IMR-90 (cell line): Measurements from ENCODE around the gene ARL5C. TPM values are rescaled to one million over a fixed set of nuclear protein-coding genes. Genes with fewer than 3 reads are reported as not detected.
A peak's percentile ranks its signal among the peaks of the same experiment; 100 is the strongest.

Experiments
- ATAC-seq: fragments of 200-7000 bp; cut with Tn5 transposase; 2 replicates; pipeline ENCODE4 v1.9.1; 2020; ENCODE audit warnings: low read depth, mild to moderate bottlenecking, moderate library complexity
- BruUV-seq: library from RNA; stranded (reverse); fragments of 400-500 nt; replicated peaks from 2 replicates; lab custom pipeline; 2021; lab: Mats Ljungman, UMichigan
- CTCF ChIA-PET: fragments of 300-600 bp; formaldehyde crosslinking; extraction: SDS; loops from one replicate; lab custom pipeline; 2021; ENCODE audit warnings: antibody characterized with exemption; lab: Yijun Ruan, JAX
- POLR2A ChIA-PET: fragments of 300-600 bp; sonication (Branson Sonifier 250); formaldehyde crosslinking; loops from one replicate; lab custom pipeline; 2022; ENCODE audit warnings: antibody characterized with exemption; ENCODE audit not compliant: unreplicated experiment; lab: Charles Lee
- DNase-seq: peaks from one replicate; pipeline ENCODE4 v3.0.0; 2013
- H2AFZ ChIP-seq: replicated peaks from 2 replicates; pipeline ENCODE3; 2013; ENCODE audit warnings: low read length, mild to moderate bottlenecking; ENCODE audit not compliant: poor library complexity
- H2AK5ac ChIP-seq: 2 replicates; pipeline ENCODE4 v1.6.1; 2013; ENCODE audit warnings: low read depth, low read length, inconsistent platforms
- H2AK9ac ChIP-seq: replicated peaks from 2 replicates; pipeline ENCODE3; 2013; ENCODE audit warnings: mild to moderate bottlenecking, low read depth, low read length, moderate library complexity; ENCODE audit not compliant: poor library complexity
- H2BK120ac ChIP-seq: 2 replicates; pipeline ENCODE4 v1.6.1; 2013; ENCODE audit warnings: low read depth, low read length, inconsistent platforms
- H2BK15ac ChIP-seq: 3 replicates; pipeline ENCODE4 v1.6.1; 2013; ENCODE audit warnings: low read depth, low read length, inconsistent platforms
- H2BK20ac ChIP-seq: 2 replicates; pipeline ENCODE4 v1.6.1; 2013; ENCODE audit warnings: low read depth, mild to moderate bottlenecking, inconsistent platforms, low read length, moderate library complexity
- H2BK5ac ChIP-seq: 2 replicates; pipeline ENCODE4 v1.6.1; 2013; ENCODE audit warnings: mild to moderate bottlenecking, low read depth, low read length, inconsistent platforms; ENCODE audit not compliant: poor library complexity, severe bottlenecking
- H3K14ac ChIP-seq: replicated peaks from 2 replicates; pipeline ENCODE4 v1.6.1; 2013; ENCODE audit warnings: low read depth, low read length, inconsistent platforms
- H3K18ac ChIP-seq: 2 replicates; pipeline ENCODE4 v1.6.1; 2013; ENCODE audit warnings: low read depth, low read length, control low read depth
- H3K23ac ChIP-seq: 2 replicates; pipeline ENCODE4 v1.6.1; 2013; ENCODE audit warnings: low read depth, low read length, inconsistent platforms
- H3K27ac ChIP-seq: 2 replicates; pipeline ENCODE4 v1.5.1; 2013; ENCODE audit warnings: mild to moderate bottlenecking, control low read depth, low read length; ENCODE audit not compliant: insufficient read depth
- H3K27me3 ChIP-seq: 2 replicates; pipeline ENCODE4 v1.6.1; 2013; ENCODE audit warnings: low read length; ENCODE audit not compliant: control insufficient read depth, insufficient read depth
- H3K36me3 ChIP-seq: 2 replicates; pipeline ENCODE4 v1.6.1; 2013; ENCODE audit warnings: low read length, mixed read lengths; ENCODE audit not compliant: control insufficient read depth, insufficient read depth
- H3K4ac ChIP-seq: 2 replicates; pipeline ENCODE4 v1.6.1; 2013; ENCODE audit warnings: low read depth, low read length, inconsistent platforms
- H3K4me1 ChIP-seq: 2 replicates; pipeline ENCODE4 v1.6.1; 2013; ENCODE audit warnings: low read length, mixed read lengths; ENCODE audit not compliant: control insufficient read depth, insufficient read depth
- H3K4me2 ChIP-seq: 2 replicates; pipeline ENCODE4 v1.6.1; 2013; ENCODE audit warnings: low read depth, mild to moderate bottlenecking, control low read depth, low read length, moderate library complexity
- H3K4me3 ChIP-seq: 2 replicates; pipeline ENCODE4 v1.5.1; 2013; ENCODE audit warnings: low read depth, mild to moderate bottlenecking, control low read depth, low read length, moderate library complexity; ENCODE audit not compliant: insufficient read depth
- H3K56ac ChIP-seq: 2 replicates; pipeline ENCODE4 v1.6.1; 2013; ENCODE audit warnings: low read length, inconsistent platforms; ENCODE audit not compliant: insufficient read depth; ENCODE audit errors: extremely low read depth
- H3K79me1 ChIP-seq, 2 experiments: 2 replicates each; pipeline ENCODE4 v1.6.1; 2013; ENCODE audit warnings: low read length in 2 of 2, inconsistent platforms in 1 of 2, low read depth in 1 of 2
- H3K9ac ChIP-seq: 2 replicates; pipeline ENCODE4 v1.6.1; 2013; ENCODE audit warnings: low read depth, low read length, control low read depth
- H3K9me1 ChIP-seq: 2 replicates; pipeline ENCODE4 v1.6.1; 2013; ENCODE audit warnings: low read length, inconsistent platforms; ENCODE audit not compliant: insufficient read depth
- H3K9me3 ChIP-seq: 2 replicates; pipeline ENCODE4 v1.6.1; 2013; ENCODE audit warnings: low read length; ENCODE audit not compliant: control insufficient read depth, insufficient read depth
- H4K20me1 ChIP-seq: 2 replicates; pipeline ENCODE4 v1.6.1; 2013; ENCODE audit warnings: low read length, inconsistent platforms; ENCODE audit not compliant: insufficient read depth
- H4K5ac ChIP-seq: 2 replicates; pipeline ENCODE4 v1.6.1; 2013; ENCODE audit warnings: mild to moderate bottlenecking, low read depth, low read length, control low read depth
- H4K8ac ChIP-seq, 2 experiments: 2 replicates each; pipeline ENCODE4 v1.6.1; 2013; ENCODE audit warnings: low read depth in 2 of 2, low read length in 2 of 2, control low read depth in 1 of 2, inconsistent platforms in 1 of 2
- H4K91ac ChIP-seq: 2 replicates; pipeline ENCODE4 v1.6.1; 2013; ENCODE audit warnings: low read depth, low read length, inconsistent platforms; ENCODE audit not compliant: insufficient read depth
- CHD1 ChIP-seq: IDR thresholded peaks from 2 replicates; pipeline ENCODE4 v1.6.1; 2012; ENCODE audit warnings: low read depth, low read length, improper control_type of control experiment
- FOS ChIP-seq: fragments of 150-350 bp; IDR thresholded peaks from 2 replicates; pipeline ENCODE4 v1.6.1; 2016; ENCODE audit warnings: low read depth, low read length
- MAZ ChIP-seq: IDR thresholded peaks from 2 replicates; pipeline ENCODE4 v1.6.1; 2012; ENCODE audit warnings: low read depth, mild to moderate bottlenecking, low read length, improper control_type of control experiment, moderate library complexity, borderline replicate concordance
- POLR2A ChIP-seq: IDR thresholded peaks from 2 replicates; pipeline ENCODE4 v1.6.1; 2012; ENCODE audit warnings: mild to moderate bottlenecking, low read depth, low read length
- RAD21 ChIP-seq: IDR thresholded peaks from 2 replicates; pipeline ENCODE4 v1.6.1; 2012; ENCODE audit warnings: low read length, improper control_type of control experiment
- SMC3 ChIP-seq: fragments of 150-350 bp; IDR thresholded peaks from 2 replicates; pipeline ENCODE4 v1.6.1; 2016; ENCODE audit warnings: low read depth, mild to moderate bottlenecking, antibody characterized with exemption, low read length, moderate library complexity
- WGBS, 2 experiments: methylation state at CpG; one replicate each; pipeline versions ENCODE4 v1.1.5 to v1.1.7; 2013; ENCODE audit warnings: missing lambda C conversion rate in 2 of 2; ENCODE audit not compliant: insufficient read length in 1 of 2; ENCODE audit errors: extremely low coverage in 2 of 2; 5-methylcytosine and 5-hydroxymethylcytosine counted together
- dilution Hi-C: fragments of 300-500 bp; cut with HindIII; formaldehyde crosslinking; loops from one replicate; pipeline ENCODE4 v1.14.3; 2018; ENCODE audit warnings: low sequenced_read_pairs; ENCODE audit not compliant: unreplicated experiment
- in situ Hi-C: fragments of 300-500 bp; cut with MboI; formaldehyde crosslinking; loops from 3 replicates; pipeline ENCODE4 v1.14.3; 2019; ENCODE audit warnings: low sequenced_read_pairs, inconsistent platforms, mixed read lengths
- intact Hi-C: fragments of 100-400 bp; cut with micrococcal nuclease; formaldehyde crosslinking; loops from 2 replicates; pipeline ENCODE4 v1.10.0; 2022
- polyA plus RNA-seq, 3 experiments: library from polyadenylated mRNA; depleted of rRNA; stranded (reverse); fragments of >200 nt; gene quantifications; 2 replicates each; pipeline ENCODE4 v1.2.3, GENCODE V29; 2012; ENCODE audit warnings: low replicate concordance in 1 of 3
- total RNA-seq: library from RNA; depleted of rRNA; stranded (reverse); fragments of >200 nt; gene quantifications from 2 replicates; pipeline ENCODE4 v1.2.3, GENCODE V29; 2012
- TF ChIP-seq, protein P1 (sequence below): conservative IDR thresholded peaks from 2 replicates; pipeline ENCODE4 v1.5.1; 2012; ENCODE audit warnings: mild to moderate bottlenecking, low read depth, low read length, improper control_type of control experiment

ARL5C gene
- total and polyA plus RNA-seq, 2 of the 4 experiments (the other 2 are of a cell fraction): not detected

DNA sequence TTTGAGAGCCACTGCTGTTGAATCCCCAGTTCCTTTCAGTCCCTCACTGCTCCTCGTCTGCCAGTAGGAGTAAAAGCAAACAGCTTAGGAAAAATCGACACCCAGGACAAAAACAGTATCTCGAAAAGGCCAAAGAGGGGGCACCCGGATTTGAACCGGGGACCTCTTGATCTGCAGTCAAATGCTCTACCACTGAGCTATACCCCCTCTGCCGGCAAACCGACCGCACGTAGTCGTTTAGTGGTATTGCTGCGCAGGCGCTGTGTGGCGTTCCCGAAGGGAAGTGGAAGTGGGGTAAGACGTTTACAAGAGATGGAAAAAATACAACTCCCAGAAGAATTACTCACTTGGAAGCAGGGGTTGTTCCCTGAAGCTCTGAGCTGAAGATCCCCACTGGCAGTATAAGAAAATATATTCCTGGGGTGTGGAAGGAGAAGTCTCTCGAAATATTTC, 12.3 kb downstream of the ARL5C start:
- H2BK120ac ChIP-seq: no peak overlapping the region
- ATAC-seq (peak; percentile 69), DNase-seq (peak; percentile 88)
- peak overlapping the region; percentile 48 for H3K23ac ChIP-seq
- BruUV-seq: no TSS peak
- ChIA-PET POLR2A (no interaction called here), CTCF (interaction anchor here (0.6 to 2.6 kb wide), 17 partner anchors 11 to 276 kb away, joined by 3 to 53 read pairs (median 4); partner anchors contain the start of gene LASP1NB)
- H3K18ac ChIP-seq: no peak overlapping the region
- peak; percentile 73; the same call in 1 of the 2 replicates for TF ChIP-seq MAZ
- TF ChIP-seq SMC3: peak; percentile 9; the same call in 1 of the 2 replicates
- TF ChIP-seq, protein P1, sequence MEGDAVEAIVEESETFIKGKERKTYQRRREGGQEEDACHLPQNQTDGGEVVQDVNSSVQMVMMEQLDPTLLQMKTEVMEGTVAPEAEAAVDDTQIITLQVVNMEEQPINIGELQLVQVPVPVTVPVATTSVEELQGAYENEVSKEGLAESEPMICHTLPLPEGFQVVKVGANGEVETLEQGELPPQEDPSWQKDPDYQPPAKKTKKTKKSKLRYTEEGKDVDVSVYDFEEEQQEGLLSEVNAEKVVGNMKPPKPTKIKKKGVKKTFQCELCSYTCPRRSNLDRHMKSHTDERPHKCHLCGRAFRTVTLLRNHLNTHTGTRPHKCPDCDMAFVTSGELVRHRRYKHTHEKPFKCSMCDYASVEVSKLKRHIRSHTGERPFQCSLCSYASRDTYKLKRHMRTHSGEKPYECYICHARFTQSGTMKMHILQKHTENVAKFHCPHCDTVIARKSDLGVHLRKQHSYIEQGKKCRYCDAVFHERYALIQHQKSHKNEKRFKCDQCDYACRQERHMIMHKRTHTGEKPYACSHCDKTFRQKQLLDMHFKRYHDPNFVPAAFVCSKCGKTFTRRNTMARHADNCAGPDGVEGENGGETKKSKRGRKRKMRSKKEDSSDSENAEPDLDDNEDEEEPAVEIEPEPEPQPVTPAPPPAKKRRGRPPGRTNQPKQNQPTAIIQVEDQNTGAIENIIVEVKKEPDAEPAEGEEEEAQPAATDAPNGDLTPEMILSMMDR: peak; percentile 15; the same call in 1 of the 2 replicates
- TF ChIP-seq POLR2A: no peak
- TF ChIP-seq RAD21: peak; percentile 28; the same call in 1 of the 2 replicates
- peak; percentile 93 for TF ChIP-seq FOS
- TF ChIP-seq CHD1: no peak; the same call in 1 of the 2 replicates
- H3K36me3 ChIP-seq: no peaks in the 10 kb centered on the region
- peak overlapping the region; percentile 43; the same call in 1 of the 2 replicates for H3K27ac ChIP-seq
- H3K56ac ChIP-seq: peak overlapping the region; percentile 62
- H4K91ac ChIP-seq: no peak overlapping the region
- H3K4me3 ChIP-seq: peak overlapping the region; percentile 74
- 0% methylated on average over 1 of the region's 16 CpGs; no CpG with 5 or more reads in 1 of the 2 experiments for WGBS, 2 experiments
- H3K9me3 ChIP-seq: no peaks in the 10 kb centered on the region
- peak overlapping the region; percentile 48 for H3K9ac ChIP-seq
- H3K9me1 ChIP-seq: no peaks in the 10 kb centered on the region
- dilution Hi-C loops: no loop called here
- H2AFZ ChIP-seq: peak overlapping the region; percentile 88
- H3K4me1 ChIP-seq: peaks cover 2% of the 10 kb centered on the region
- peak overlapping the region; percentile 86 for H3K4me2 ChIP-seq
- intact Hi-C loops: loop anchor here (1.0 to 2.0 kb wide), 4 partner anchors 84 to 284 kb away; no protein-coding TSS in a partner anchor
- no peaks in the 10 kb centered on the region for H3K79me1 ChIP-seq
- no peak overlapping the region for H2AK5ac ChIP-seq
- H4K8ac ChIP-seq: no peak overlapping the region
- no peak overlapping the region for H2BK20ac ChIP-seq
- H4K20me1 ChIP-seq: peaks cover 4% of the 10 kb centered on the region; the same call in 1 of the 2 replicates
- no peak overlapping the region for H2BK15ac ChIP-seq
- H2AK9ac ChIP-seq: peak overlapping the region; percentile 86
- H4K5ac ChIP-seq: no peak overlapping the region
- no peak overlapping the region; the same call in 1 of the 2 replicates for H3K4ac ChIP-seq
- H3K27me3 ChIP-seq: peaks cover 20% of the 10 kb centered on the region
- peak overlapping the region; percentile 18 for H2BK5ac ChIP-seq
- in situ Hi-C loops: loop anchor here (5.0 kb wide), 1 partner anchor 171 kb away; no protein-coding TSS in a partner anchor
- H3K14ac ChIP-seq: peak overlapping the region; percentile 65
